ENCODE data around the gene CCDC110.

Gene CCDC110

GRCh38 chr4:185472103-185472542 lies 590 bp upstream of the CCDC110 start:
- no peak for DNase-seq (ENCODE audit: low spot score)
- no peak for FAIRE-seq

DNA sequence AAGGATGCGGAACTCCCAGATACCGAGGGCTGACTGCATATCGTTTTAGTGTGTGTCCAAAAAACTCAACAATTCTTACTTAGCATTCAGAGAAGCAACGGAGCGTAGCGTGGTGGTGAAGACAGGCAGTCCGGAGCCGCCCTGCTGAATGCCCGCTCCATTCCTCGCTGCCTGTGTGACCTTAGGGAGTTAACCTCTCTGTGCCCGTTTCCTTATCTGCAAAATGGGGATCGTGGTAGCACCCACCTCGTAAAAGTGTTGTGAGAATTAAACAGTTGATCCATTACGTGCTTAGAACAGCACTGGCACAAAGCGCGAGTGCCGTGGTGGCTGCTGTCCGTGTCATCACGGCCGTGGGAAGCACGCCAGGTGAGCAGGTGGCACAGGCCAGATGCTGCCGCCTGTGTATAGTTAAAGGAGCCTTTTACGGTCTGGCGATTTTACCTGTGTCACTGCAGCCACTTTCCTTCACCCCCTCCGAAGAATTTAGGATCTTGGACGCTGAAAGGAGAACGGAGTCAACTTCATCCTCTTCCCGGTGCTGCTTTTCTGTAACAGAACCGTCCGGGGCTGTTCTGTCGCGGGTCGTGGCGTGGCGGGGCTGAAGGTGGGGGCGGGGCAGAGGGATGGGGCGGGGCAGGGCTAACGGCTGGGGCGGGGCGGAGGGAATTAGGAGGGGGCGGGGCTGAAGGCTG lies 885 bp downstream of the CCDC110 start:
- DNase-seq (ENCODE audit: low spot score) (no peak), FAIRE-seq (no peak)

- no peak for FAIRE-seq
Measured at GRCh38 chr4:185469580-185470154, 1.9 kb downstream of the CCDC110 start.

GRCh38 chr4:185468999-185469398 lies 2.5 kb downstream of the CCDC110 start:
- FAIRE-seq: no peak
- no peak for DNase-seq (ENCODE audit: low spot score)

More at GRCh38 chr4:185469580-185470154, 1.9 kb downstream of the CCDC110 start:
- DNase-seq (ENCODE audit: low spot score): no peak

DNA sequence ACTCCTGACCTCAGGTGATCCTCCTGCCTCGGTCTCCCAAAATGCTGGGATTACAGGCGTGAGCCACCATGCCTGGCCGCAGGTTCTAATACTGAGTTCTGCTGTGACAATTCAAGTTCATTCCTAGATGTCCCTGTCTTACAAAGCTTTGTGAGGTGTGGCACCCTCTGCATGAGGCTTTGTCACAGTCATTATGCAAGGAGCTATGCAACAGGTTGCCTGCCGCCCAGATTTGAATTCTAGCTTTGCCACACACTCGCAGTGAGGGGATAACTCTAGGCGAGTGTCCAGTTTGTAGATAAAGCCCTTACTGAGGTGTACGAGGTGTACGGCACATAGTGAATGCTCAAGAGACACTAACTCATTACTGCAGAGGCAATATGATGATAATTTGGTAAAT lies 3.5 kb downstream of the CCDC110 start:
- DNase-seq (ENCODE audit: low spot score) (no peak), FAIRE-seq (no peak)

- DNase-seq (ENCODE audit: low spot score) (no peak), FAIRE-seq (no peak)
Measured at GRCh38 chr4:185467101-185467500, 4.4 kb downstream of the CCDC110 start.

- FAIRE-seq (no peak), DNase-seq (ENCODE audit: low spot score) (no peak)
Measured at GRCh38 chr4:185465707-185466106, 5.8 kb downstream of the CCDC110 start.

DNA sequence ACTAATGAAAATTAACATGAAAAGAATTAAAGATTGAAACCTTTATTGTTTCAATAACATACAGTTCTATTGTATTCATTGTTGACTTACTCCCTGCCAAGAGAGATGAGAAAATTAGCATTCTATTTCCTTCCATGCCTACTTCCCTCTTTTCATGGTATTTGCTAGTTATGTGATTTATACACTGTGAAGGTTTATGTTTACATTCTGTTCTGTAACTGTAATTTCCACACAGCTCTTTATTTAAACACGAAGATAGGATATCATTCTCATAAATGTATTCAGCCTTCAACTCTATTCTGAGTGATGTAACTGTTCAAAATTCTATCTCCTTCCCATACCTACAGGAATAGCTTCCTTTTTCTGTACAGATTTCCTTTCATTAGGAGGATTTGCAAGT lies 6.6 kb downstream of the CCDC110 start:
- DNase-seq (ENCODE audit: low spot score) (no peak), FAIRE-seq (no peak)

GRCh38 chr4:185464183-185464582 lies 7.3 kb downstream of the CCDC110 start:
- DNase-seq (ENCODE audit: low spot score): no peak
- FAIRE-seq: no peak

GRCh38 chr4:185463541-185463940 lies 8.0 kb downstream of the CCDC110 start:
- no peak for FAIRE-seq

GRCh38 chr4:185461565-185461964 lies 10.0 kb downstream of the CCDC110 start:
- FAIRE-seq (no peak), DNase-seq (ENCODE audit: low spot score) (no peak)

More at GRCh38 chr4:185463541-185463940, 8.0 kb downstream of the CCDC110 start:
- DNase-seq (ENCODE audit: low spot score): no peak

DNA sequence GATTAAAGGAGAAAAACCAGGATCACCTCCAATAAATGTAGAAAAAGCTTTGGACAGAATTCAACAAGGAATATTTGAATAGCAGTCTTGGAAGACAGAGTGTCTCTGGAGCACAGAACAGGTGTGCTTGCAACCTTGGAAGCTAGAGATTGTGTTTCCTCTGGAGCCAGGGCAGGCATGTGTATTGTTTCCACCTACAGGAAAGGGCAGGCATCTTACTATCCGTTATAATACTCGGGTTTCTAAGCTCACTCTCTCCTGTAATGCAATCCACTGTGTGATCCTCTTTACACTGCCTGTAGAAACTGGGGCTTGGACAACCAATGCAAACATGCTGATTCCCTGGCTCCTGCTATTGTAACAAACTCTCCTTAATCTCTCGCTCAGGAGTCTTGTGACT lies 14.4 kb downstream of the CCDC110 start:
- no peak for FAIRE-seq
- DNase-seq (ENCODE audit: low spot score): no peak

DNA sequence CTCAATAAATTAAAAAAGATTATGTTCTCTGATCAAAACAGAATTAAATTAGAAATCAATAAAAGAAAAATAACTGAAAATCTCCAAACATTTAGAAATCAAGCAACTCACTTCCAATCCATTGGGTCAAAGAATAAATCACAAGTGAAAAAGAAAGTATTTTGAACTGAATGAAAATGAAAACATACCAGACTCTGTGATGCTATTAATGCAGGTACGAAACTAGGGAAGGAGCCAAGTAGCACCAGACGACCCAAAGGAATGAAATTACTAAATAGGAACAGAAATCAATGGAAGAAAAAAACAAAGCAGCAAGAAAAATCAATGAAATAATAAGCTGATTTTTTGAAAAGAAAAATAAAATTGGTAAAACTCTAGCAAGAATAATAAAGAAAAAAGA lies 15.4 kb downstream of the CCDC110 start:
- FAIRE-seq: no peak
- no peak for DNase-seq (ENCODE audit: low spot score)

GRCh38 chr4:185445209-185445608 lies 26.3 kb downstream of the CCDC110 start:
- no peak for DNase-seq (ENCODE audit: low spot score)
- FAIRE-seq: no peak

- DNase-seq (ENCODE audit: low spot score): no peak
- FAIRE-seq: no peak
Measured at GRCh38 chr4:185441479-185441878, 30.1 kb downstream of the CCDC110 start.

DNA sequence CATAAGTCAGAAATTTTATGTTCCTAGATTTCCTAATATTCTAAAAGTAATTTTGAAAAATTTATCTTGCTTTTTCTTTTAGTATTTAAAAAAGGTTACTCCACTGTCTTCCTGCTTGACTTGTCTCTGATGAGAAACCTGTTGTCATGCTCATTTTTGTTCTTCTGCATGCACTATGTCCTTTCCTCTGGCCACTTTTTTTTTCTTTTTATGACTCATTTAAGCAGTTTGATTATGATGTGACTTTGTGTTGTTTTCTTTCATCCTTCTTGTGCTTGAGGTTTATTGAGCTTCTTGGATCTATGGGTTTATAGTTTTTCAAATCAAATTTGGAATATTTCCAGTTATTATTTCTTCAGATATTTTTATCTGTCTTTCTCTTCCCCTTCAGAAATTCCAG lies 33.7 kb downstream of the CCDC110 start:
- FAIRE-seq (no peak), DNase-seq (ENCODE audit: low spot score) (no peak)

DNA sequence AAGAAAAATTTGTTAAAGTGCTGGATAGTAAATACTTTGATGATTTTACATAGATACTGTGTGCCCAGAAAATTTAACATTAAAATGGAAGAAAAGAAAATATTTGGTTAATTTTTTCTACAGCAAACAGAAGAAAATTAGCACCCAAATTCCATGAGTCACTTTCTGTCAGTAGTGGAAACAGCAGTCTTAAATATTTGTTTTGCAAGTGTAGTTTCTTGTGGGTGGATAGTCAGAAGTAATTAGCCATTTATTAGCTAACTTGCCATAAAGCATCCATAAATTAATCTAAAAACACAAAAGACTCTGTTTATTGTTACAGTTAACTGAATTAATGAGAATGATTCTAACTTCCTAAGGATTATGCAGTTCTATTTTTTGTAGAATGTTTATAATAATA lies 36.1 kb downstream of the CCDC110 start:
- FAIRE-seq (no peak), DNase-seq (ENCODE audit: low spot score) (no peak)

- FAIRE-seq: no peak
- DNase-seq (ENCODE audit: low spot score): no peak
Measured at GRCh38 chr4:185429660-185430059, 41.9 kb downstream of the CCDC110 start.

DNA sequence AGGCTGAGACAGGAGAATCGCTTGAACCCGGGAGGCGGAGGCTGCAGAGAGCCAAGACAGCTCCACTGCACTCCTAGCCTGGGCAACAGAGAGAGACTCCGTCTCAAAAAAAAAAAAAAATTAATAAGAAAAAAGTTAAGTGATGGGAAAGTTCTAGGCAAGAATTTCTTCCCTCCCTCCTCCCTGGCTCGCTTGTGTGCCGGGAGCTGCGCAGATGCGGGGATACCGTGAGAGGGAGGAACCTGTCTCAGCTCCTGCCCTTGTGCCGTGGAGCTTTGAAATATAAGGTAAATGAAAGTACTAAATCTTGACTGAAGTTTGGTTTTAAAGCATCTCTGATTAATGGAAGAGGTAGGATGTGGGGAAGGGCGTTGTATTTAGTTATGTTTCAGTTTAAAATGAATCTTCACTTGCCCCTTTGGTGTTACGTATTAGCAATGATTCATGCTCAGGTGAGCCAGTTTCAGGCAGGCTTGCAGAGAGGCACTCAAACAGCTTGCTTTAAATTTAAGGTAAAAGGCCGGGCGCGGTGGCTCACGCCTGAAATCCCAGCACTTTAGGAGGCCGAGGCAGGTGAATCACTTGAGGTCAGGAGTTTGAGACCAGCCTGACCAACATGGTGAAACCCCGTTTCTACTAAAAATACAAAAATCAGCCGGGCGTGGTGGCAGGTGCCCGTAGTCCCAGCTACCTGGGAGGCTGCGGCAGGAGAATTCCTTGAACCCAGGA lies 44.4 kb downstream of the CCDC110 start:
- FAIRE-seq (no peak), DNase-seq (ENCODE audit: low spot score) (peak; percentile 1)

DNA sequence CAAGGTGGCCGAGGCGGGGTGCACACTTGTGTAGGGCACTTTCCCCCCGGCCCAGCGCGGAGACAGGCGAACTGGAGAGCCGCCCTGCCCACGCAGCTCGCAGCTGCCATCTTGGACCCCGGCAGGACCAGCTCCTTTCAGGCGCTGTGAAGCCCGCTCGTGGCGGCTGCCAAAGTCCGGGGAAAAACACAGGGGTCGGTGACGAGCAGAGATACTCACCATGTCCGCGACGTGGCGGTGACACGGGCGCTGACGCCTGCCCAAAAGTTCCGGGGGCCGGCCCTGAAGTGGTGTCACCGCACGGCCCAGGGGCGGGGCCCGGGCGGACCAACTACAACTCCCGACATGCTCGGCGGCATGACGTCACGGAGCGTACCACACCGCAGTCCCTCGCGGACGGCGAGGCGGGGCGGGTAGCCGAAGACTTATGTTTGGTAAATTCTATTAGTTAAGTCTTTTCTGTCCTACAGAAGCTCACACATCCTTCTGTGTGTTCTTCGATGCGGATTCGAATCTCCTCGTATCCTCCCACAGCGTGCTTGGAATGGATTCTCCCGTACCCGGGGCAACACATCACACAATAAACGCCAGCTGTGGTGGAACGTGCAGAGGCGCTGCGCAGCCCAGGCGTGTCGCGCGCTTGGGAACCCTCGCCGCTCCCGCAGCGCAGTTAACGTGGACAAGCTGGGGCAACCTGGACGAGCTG lies 45.7 kb downstream of the CCDC110 start, which contains the start of gene UFSP2:
Gene UFSP2 (minus strand): TSS at position 318 of the 706 bp plus-strand sequence. CDS start 96 bp downstream, at position 222.
- FAIRE-seq: peak; percentile 85

GRCh38 chr4:185424905-185425646 lies 46.5 kb downstream of the CCDC110 start:
- DNase-seq (ENCODE audit: low spot score) (no peak), FAIRE-seq (no peak)

More for the DNA sequence above, 45.7 kb downstream of the CCDC110 start, which contains the start of gene UFSP2:
- DNase-seq (ENCODE audit: low spot score): peak; percentile 91

All from urothelium cell line (cell line).